T-helper 2 cell (primary cell): ENCODE measurements around the gene BCHE.
A peak's percentile ranks its signal among the peaks of the same experiment; 100 is the strongest.

Source experiments
- DNase-seq, 5 experiments: peaks; one replicate each; pipeline versions ENCODE4 v3.0.0 to v3.0.0-alpha.2; 2012 to 2022
- total RNA-seq, 2 donors: gene quantifications; one replicate each; lab custom pipeline; 2026; lab: John Stamatoyannopoulos, UW

The BCHE gene
- 0 reads per million in 2 donors for total RNA-seq

DNA sequence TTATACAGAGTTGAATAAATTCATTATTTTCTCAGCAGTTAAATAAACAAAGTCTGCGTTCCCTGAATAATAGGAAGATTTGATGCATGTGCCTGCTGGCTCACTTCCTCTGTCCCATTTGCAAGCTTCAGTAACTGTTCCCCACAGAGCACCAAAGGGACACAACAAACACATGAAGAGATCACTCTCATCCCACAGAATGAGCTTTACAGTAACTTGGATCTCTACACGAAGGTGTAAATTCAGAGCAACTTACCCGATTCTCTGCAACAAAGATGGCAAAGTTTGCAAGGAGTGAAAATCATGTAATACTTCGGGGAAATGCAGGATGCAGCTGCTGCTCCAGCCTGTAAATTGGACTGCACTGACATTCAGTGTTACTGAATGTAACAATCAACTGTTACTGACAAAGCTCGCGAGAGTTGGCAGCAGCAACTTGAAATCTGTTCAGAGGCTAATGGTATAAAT is at the start of gene BCHE:
Gene BCHE (minus strand): TSS at position 366 of the 468 bp plus-strand sequence. CDS start 6,390 bp downstream, outside the sequence.
- no peak for DNase-seq

DNA sequence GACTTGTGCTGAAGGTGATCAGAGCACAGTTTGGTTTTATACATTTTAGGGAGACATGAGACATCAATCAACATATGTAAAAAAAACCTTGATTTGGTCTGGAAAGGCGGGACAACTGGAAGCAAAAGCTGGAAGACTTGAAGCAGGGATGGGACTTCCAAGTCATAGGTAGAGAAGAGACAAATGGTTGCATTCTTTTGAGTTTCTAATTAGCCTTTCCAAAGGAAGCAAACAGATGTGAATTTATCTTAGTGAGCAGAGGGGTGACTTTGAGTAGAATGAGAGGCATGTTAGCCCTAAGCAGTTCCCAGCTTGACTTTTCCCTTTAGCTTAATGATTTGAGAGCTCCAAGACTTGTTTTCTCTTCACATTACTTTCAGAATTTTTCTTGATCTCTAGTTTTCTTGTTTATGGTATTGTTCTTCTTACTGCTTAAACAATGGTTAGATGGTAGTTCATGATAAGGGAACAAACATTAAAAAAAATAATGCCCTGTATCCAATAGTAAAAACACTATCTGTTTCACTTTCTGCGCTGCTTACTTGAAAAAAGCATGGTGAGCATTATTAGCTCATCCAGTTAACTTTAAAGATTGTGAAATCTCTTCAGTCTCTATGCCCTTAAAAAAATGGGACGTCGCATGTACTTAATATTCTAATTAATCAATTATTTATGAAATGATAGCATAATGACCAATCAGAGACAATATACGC is 48.5 kb upstream of the BCHE start:
- no peak for DNase-seq

DNA sequence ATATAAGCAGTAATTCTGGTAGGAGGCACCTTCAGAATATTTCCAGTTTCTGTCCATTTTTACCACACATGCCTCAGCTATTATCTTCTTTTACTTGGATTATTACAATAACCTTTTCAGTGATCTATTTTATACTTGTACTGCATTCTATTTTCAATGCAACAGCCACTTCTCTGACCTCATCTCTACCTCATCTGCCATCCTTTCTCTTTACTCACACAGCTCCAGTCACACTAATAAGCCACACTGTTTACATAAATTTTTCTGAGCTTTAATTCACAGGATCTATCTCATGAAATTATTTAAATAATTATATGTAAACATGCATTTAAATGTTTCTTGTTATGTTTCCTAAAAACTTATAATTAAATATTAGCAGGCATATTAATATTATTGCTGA is 47.3 kb upstream of the BCHE start:
- DNase-seq = no peak

DNA sequence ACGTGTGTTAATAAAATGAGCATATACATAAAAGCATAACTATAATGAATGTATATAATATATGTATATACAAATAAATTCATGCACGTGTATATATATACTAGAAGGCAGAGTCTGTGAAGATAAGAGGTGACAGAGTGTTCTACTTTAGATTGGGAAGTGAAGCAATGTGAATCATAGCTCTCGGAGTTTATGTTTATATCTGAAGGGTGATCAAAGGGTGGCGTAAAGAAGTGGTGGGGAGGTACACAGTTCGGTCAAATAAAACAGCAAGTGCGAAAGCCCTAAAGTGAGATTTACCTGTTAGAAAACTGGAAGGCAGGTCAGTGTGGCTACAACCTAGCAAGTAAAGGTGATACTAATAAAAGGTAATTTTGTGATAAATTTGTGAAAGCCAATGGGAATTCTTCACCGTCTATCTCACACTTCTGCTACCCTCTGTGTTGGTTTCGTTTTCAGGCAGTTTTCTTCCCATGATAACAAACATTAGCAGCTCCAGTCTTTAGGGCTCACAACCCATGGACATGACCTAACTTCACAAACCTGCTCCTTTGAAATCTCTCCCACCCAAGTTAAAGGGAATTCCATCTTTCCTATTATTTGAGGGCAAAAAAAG is 46.7 kb upstream of the BCHE start:
- DNase-seq = no peak

DNA sequence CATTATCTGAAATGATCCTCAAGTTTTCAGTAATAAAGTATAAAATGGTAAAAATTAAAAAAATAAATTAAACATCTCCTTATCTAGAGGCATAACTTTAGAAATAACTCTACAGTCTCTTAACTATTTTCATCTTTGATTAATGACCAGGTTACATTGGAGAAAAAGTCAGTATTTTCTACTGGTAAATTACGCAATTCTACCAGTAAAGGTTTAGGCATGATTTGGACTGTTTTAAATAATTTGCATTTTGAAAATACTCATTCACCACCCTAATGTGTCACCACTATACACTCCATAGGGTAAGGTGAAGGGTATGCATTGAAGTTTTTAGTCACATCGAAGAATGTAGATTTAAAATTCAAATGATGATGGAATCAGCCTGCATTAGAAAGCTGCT is 45.9 kb upstream of the BCHE start:
- DNase-seq = no peak

DNA sequence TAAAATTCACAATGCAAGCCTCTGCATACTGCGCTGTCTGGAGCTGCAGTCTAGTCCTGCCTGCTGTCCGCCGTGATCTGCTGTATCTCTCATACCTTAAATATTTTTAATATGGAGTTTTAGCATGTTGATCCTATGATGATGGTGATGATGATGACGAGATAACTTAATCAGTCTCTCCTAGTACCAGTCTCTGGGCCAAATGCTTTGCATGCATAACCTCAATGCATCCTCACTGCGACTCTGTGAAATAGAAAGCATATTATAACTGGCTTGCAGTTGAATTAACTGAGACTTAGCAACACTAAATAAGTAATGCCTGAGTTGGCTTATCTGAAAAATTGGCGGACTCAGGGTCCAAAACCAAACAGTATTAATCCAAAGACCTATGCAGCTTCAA is 38.4 kb upstream of the BCHE start:
- DNase-seq = no peak

DNA sequence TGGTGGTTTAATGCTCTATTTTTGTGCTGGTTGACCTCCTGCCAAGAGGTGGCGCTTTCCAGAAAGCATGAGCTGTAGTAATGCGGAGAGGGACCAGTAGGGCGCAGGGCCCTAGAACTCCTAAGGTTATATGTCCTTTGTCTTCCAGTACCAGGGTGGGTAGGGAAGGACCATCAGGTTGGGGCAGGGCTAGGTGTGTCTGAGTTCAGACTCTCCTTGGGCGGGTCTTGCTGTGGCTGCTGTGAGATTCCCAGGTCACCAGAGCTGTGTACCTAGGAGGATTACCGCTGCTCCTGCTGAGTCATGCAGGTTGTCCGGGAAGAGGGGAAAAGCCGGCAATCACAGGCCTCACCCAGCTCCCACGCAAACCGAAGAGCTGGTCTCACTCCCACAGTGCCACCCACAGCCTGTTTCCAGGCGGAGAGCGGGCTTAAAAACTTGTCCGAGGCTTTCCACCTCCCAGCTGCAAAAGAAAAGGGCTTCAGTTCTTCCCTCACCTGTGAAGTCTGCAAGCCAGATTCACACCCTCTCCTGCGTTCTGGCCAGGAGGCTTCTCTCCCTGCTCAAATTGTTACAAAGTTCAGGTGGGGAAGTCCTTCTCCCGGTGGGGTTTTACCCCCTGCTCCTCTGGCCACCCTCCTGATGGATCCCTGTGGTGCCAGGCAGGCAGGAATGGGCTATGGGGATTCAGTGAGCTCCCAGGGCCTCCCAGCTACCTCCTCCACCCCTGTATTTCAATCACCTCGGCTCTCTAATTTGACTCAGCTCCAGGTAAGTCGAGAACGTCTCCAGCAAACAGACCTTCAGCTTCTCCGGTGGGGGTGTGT is 37.7 kb upstream of the BCHE start:
- DNase-seq = no peak

DNA sequence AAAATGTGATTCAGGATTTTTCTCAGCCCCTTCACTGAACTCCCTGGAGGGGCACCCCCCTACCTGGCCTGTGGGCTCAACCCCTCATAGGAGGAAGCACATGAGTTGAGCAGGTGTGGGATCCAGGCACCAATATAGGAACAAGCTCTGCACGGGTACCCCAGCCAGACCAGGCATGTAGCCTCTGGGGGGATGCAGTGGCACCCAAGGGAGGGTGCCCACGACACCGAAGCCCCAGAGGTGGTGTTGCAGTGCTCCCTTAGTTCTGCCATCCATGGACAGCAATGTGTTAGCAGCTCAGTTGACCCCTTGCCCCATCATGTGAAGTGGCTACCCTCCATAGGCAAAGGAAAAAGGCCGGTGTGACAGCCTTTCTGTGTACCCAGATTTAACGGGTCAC is 30.9 kb upstream of the BCHE start:
- no peak for DNase-seq

DNA sequence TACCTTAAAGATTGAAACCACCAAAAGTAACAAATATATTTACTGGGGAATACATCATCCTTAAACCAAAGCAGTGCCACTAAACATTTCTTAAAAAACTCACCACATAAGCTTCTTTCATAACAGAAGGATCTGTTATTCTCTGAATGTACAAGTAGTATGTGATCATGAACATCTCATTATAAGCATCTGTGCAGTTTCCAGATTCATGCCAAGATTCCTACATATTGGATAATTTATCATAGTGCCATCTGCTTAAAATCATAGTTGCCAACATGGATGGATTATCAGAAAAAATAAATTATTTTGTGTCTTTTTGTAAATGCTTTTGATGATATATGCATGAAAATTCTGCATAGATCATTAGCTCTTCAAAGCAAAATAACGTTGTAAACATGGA is 21.8 kb upstream of the BCHE start:
- DNase-seq = no peak

DNA sequence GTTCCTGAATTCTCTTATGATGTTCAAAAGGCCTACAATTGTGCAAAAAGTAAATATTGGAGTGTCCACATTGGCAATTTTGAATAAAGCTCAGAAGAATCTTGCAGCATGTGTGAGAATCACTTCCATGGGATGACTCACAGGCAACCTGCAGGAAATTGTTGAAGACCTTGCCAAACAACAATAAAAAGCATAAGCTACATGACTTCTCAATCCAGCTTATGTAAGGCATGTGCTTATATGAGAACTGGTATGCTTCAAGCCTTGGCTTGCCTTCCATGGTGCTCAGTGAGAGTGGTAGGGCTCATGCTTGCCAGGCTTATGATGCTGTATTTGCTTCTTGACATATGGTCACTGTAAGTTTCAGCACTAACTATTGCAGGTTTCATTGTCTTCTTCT is 18.4 kb upstream of the BCHE start:
- DNase-seq = no peak

DNA sequence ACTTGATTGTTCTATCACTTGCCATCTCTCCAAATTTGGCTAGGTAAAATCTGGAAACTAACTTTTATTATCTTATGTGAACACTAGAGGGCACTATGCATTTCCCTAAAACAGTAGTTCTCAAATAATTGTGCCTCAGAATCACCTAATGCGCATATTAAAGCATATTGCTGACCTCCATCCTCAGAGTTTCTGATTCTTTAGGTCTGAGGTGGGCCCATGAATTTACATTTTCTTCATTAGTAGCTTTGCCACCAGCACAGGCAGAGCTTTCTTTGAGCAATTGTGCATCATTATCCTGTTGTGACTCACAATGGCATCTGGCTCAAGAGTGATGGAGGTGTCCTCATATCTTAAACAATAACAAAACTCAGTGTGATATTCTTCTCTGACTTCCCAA is 17.5 kb upstream of the BCHE start:
- no peak for DNase-seq

DNA sequence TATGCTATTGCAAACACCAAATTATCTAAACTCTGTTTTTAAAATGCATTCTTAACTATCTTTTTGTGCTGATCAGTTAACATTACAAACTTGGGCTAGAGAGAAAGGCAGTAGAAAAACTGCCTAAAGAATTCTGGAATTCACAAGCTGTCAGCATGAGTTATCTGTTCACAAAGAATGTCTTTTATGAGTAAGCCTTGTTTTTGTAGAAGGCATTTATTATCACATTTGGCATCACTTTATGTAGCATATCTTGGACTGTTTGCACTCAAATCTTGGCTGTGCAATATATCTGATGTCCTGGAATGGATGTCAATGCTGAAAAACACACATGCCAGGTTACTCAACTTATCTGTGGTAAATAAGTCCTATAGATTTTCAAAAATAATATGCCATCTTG is 15.5 kb upstream of the BCHE start:
- no peak for DNase-seq

DNA sequence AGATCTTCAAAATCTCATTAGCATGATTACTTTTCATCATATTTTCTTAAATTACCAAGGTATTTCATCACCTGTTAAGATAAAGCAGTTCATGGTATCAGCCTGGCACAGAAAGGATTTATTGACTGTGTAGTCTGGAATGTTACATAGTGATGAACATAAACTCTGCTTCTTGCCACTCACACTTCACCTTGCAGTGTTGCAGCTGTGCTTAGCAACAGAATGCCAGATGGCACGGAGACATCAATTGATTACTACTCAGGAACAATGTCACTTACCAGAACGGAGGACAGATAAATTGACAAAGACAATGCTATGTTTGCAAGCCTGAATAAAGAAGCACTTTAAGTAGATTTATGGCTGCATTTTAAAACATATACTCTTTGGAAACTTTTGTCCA is 15.0 kb upstream of the BCHE start:
- no peak for DNase-seq

DNA sequence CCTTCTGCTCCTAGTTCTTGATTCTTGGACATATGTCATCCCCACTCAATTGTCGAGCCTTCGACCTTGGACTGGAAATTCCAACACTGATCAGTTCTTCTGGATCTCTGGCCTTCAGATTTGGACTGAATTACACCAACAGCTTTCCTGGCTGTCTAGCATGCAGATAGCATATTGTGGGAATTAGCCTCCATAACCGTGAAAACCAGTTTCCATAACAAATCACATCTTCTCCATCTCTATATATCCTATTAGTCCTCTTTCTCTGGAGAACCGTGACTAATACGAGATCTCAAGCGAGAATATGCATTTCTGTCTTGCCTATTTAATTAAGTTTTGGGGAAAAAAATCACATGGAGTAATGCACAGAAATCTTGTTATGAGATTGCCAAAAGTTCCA is 8.8 kb upstream of the BCHE start:
- DNase-seq = no peak

DNA sequence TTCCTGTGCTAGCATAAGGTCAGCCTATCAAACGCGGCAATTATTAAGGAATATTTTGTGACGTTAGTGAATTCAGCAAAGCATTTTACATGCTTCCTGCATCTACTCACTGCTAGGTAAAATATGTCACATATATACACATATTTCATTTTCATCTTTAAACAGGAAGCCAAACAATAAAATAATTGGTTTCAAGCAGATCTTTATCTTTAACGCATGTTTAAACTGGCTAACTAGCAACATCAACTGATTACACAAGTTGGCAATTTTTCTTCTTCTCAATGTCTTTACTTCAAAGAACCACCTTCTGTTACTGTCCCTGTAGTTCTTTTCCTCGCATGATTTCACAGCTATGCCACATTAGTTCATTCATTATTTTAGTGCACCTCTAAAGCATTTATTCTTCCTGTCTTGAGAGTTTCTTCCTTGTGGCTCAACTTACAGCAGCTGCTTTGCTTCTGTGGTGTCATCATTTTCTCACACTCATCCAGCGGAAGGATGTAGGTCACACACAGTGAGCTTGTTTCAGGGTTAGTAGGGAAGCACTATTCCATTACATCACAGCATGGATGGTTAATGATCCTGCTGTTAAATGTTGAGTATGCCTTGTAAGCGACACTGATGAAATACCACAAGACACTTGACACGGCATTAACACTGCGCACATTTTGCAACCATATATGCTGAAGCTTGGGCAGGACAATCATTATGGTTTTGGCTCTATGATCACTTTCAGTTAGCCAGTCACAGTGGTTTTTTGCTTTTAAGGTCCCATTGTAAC is 2.3 kb upstream of the BCHE start:
- peak in 1 of 5 experiments; percentile 11 for DNase-seq

DNA sequence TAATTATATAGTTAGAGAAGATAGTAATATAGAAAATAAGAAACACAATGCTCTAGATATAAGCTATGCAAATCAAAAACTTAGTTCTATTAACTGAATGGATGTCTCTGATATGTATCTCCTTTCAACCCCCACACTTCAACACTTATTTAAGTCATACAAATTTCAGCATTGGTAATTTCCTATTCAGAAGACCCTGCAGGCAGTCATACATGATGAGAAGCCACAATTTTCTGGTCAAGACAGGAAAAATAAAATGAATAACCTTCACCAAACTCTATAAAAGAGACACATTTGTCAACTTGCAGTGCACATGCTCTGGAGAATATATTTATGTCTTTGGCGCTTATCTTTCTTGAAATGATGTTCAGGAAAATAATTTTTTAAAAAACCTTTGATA is 578 bp upstream of the BCHE start:
- DNase-seq = no peak

DNA sequence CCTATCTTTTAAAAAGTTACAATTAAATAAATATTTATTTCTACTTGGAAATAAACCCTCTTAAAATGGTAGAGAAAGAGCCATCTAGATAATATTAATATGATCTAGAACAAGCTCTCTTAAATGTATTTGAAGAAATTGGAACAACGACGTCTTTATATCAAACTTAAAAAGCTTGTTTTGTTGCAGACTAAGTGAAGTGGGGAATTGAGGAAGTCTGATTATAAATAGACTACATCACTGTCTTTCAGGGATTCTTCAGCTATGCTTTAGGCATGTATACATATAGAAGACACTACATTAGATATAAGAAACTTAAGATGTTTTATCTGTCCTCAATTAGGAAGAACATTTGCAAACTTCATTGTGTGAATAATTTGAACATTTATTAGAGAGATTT is 1.8 kb downstream of the BCHE start:
- DNase-seq = no peak

DNA sequence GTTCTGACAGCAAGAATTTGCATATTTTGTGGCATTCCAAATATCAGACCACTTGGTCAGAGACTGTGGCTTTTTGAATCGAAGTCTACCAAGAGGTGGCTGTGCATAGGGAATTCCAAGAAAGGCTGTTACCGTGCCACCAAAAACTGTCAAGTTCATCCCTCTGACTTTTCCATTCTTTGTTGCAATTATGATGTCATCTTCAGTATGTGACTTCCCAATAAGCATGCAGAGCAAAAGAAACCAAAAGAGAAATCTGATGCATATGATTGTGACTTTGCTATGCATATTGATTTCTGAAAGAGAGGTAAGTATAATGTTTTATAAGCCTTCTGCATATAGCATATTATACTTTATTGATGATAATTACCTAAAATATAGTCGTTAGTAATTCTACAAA is 6.5 kb downstream of the BCHE start:
- DNase-seq = no peak

DNA sequence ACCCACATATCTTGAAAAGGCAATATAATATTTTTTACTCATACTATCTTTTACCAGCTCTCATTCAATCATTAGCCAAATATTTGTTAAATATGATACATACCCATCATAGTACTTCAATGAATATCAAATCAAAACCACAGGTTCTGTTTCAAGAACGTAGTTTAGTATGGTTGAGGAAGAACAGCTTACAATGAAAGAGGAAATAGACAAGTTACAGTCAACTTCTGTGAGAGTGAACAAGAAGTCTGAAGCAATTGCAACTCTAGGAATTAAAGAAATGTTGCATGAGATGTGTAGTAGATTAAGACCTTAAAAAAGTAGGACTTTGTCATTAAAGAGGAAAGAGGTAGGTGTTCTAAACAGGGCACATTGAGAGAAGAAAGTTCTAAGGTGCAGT is 9.3 kb downstream of the BCHE start:
- no peak for DNase-seq

DNA sequence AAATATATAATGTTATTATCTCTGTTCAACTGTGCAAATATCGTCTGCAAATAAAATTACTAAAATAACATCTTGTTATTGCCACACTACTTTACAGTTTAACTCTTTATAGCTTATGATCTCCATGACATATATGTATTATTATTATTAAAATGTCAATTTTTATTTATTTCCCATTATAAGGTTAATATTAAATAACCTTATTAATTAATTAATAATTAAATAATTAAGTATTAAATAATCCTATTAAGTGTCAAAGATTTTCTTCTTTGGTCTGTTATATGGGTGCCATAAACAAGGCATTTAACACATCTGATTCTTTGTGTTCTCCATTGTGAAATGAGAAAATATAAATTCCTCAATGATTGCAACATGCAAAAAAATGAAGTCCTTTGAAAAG is 10.0 kb downstream of the BCHE start:
- no peak for DNase-seq

DNA sequence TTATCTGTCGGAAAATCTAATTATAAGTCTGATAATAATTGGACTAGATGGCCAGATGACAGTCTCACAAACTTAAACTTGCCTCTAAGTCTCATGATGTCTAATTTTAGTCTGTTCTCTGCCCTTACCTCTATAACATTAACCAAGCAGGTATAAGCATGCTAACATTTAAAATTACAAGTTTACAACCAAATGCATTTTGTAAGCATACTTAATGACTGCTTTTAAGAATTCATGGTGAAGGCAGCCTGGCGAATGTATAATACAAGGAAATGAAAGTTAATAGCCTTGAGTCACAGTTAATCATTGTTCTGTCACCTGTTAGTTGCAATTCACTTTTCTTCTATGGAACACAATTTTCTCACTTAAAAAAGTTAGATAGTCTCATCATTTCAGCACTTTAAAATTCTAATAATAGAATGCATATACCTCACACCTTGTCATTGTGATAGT is 16.5 kb downstream of the BCHE start:
- DNase-seq = no peak

DNA sequence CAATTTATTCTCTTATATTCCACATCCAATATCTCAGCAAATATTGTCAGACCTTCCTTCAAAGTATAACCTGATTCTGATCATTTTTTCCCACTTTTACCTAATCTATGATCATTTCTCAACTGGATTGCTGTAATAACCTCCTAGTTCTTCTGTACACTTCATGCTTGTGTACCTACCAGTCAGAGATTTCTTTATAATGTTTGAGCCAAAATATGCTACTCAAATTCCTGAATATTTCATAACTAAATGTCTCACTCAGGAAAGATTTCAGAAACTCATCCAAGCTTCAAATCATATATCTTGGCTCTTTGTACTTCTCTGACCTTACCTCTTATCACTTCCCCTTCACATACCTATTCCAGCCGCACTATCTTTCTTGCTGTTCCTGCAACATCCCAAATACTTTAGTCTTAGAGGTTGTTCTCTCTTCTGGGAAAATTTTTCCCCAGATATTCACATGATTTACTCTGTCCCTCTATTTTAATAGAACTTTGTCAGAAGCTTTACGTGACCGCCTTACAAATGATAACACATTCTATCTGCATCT is 20.0 kb downstream of the BCHE start:
- no peak for DNase-seq

DNA sequence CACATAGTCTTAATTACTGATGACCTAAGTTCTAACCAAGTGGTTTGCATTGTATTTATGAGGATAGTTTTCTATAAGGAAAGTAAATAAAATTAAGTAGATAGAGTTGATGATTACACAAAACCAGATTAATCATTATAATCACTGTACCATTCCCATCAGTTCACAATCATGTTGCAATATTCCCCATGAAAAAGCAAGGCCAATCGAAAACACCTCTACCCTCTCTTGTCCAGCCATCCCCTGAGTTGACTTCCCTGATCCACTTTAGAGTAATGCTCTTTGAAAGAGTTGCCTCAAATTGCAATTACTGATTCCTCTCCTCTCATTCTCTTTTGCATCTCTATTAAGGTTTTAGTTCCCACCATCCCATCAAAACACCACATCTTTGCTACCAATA is 21.0 kb downstream of the BCHE start:
- DNase-seq = no peak
